Subcutaneous preadipocyte (primary cell): Measurements from ENCODE around the gene RPS6KA6. TPM values are rescaled to one million over a fixed set of nuclear protein-coding genes. Genes with fewer than 3 reads are reported as not detected.

Experiments
- small RNA-seq: library from RNA; depleted of rRNA; stranded (forward); fragments of <200 nt; gene quantifications from one replicate; pipeline ENCODE3, GENCODE V24; 2012
- total RNA-seq: library from RNA; depleted of rRNA; stranded (reverse); fragments of >200 nt; gene quantifications from 2 replicates; pipeline ENCODE4 v1.2.3, GENCODE V29; 2012

Gene RPS6KA6
- 0.98 and 1.1 TPM in 2 replicates for total RNA-seq

DNA sequence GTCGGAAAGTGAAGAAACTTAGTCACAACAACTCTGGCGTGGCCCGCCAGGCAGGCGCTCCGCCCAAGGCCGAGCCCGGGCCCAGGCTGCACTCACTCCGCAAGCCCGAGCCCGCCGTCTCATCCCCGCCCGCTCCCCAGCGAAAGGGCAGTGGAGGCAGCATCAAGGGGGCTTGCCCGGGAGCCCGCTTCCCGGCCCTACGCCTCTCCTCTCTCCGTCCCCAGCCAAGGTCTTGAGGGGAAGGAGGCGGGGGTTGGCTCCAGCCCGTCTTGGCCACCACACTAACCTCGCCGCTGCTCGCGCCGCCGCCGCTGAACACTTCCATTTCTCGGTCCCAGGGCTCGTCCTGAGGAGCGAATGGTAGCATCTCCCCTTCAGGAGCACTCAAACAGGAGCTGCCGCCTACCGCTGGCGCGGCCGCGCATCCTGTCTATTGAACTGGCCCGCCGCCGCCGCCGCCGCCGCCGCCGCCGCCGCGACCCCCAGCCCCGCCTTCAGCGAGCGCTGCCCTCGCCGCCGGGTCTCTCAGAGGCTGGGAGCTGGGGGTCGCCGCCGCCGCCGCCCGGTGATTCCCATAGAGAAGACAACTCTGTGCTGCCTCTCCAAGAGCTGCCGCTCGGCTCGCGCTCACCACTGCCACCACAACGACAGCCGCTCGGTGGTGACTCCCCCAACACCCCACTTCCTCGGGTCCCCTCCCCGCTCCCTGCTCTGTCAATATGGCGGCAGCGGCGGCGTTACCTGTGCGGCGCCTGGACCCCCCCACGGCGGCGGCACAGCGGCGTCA lies at the start of gene RPS6KA6:
TSS of gene RPS6KA6 (minus strand) at position 667 of the 787 bp plus-strand sequence. CDS start at position 367, 300 bp downstream.

Small RNA genes lying within 50 kb of the gene (small RNA-seq; reads per million reads assigned to genes)
- not detected for gene MIR548I4
